Measurements from ENCODE around the gene ELAVL4.

The ELAVL4 gene

GRCh38 chr1:50091068-50091467, 17.7 kb upstream of the ELAVL4 start:
- H3K4me3 ChIP-seq (ENCODE audit: low read depth, low read length) = no peak overlapping the region
- DNase-seq (ENCODE audit: low read depth) = no peak
- TF ChIP-seq, protein P1, sequence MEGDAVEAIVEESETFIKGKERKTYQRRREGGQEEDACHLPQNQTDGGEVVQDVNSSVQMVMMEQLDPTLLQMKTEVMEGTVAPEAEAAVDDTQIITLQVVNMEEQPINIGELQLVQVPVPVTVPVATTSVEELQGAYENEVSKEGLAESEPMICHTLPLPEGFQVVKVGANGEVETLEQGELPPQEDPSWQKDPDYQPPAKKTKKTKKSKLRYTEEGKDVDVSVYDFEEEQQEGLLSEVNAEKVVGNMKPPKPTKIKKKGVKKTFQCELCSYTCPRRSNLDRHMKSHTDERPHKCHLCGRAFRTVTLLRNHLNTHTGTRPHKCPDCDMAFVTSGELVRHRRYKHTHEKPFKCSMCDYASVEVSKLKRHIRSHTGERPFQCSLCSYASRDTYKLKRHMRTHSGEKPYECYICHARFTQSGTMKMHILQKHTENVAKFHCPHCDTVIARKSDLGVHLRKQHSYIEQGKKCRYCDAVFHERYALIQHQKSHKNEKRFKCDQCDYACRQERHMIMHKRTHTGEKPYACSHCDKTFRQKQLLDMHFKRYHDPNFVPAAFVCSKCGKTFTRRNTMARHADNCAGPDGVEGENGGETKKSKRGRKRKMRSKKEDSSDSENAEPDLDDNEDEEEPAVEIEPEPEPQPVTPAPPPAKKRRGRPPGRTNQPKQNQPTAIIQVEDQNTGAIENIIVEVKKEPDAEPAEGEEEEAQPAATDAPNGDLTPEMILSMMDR (IDR thresholded peaks at IDR 0.05; ENCODE audit: insufficient read depth, low read depth, low read length, missing control alignments) = no peak

DNA sequence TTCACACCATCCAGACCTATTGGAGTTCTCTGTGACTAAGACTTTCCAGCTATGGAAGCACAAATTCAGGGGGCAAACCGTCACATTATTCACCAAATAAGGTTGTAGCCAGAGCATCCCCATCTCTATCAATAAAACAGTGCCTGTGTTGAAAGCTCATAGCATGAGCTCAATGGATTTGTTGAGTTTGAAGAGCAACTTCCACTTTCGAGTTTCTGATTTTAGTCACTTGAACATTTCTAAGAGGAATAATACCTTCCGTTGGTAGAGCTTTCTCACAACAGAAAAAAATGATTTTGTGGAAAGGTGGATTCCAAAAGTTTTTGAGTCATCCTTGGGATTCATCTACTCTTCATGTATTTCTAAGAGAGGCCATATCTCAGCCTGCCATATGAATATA, 13.0 kb upstream of the ELAVL4 start:
- H3K4me3 ChIP-seq (ENCODE audit: low read depth, low read length) = no peak overlapping the region
- DNase-seq (ENCODE audit: low read depth) = no peak
- TF ChIP-seq, protein P1 (IDR thresholded peaks at IDR 0.05; ENCODE audit: insufficient read depth, low read depth, low read length, missing control alignments) = no peak

DNA sequence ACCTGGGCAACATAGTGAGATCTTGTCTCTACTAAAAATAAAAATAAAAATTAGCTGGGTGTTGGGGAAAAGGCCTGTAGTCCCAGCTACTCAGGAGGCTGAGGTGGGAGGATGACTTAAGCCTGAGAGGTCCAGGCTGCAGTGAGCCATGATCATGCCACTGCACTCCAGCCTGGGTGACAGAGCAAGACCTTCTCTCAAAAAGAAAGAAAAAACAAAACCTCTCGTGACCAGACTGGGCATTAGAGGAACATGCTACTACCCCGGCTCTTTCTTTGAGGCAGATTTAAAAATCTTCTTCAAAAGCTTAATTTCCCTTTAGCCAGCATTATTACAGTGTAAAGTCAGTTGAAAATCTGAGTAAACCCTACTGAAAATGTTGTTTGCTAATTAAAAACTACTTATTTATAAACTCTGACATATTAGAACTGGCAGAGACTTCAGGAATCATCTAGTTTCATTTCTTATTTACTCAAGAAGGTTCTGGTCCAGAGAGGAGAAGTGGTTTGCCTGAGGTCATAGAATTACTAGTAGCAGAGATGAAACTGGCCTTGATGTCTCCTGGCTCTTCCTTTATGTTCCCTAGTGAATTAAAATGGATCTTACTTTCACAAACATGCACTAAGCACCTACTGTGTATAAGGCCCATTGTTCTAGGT, 11.6 kb upstream of the ELAVL4 start:
- H3K4me3 ChIP-seq (ENCODE audit: low read depth, low read length) = no peak overlapping the region
- TF ChIP-seq, protein P1 (IDR thresholded peaks at IDR 0.05; ENCODE audit: insufficient read depth, low read depth, low read length, missing control alignments) = no peak
- no peak for DNase-seq (ENCODE audit: low read depth)

DNA sequence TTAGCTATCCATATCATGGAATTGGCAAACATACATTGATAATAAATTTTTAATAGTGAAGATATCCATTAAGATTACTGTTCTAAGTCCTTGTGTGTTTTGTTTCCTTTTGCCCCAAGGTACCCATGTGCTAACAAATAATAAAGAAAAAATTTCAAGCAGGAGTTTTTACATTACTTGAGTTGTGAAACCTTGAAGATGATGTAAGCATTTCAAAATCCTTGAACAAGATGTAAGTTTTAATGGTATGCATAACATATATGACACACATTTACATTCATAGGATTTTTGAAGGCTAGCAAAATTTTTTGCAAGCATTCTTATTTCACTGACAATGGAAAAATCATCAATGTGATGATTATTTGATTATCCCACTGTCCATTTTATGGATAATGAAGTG, 10.9 kb upstream of the ELAVL4 start:
- TF ChIP-seq, protein P1 (IDR thresholded peaks at IDR 0.05; ENCODE audit: insufficient read depth, low read depth, low read length, missing control alignments) = no peak
- no peak overlapping the region for H3K4me3 ChIP-seq (ENCODE audit: low read depth, low read length)
- DNase-seq (ENCODE audit: low read depth) = no peak

DNA sequence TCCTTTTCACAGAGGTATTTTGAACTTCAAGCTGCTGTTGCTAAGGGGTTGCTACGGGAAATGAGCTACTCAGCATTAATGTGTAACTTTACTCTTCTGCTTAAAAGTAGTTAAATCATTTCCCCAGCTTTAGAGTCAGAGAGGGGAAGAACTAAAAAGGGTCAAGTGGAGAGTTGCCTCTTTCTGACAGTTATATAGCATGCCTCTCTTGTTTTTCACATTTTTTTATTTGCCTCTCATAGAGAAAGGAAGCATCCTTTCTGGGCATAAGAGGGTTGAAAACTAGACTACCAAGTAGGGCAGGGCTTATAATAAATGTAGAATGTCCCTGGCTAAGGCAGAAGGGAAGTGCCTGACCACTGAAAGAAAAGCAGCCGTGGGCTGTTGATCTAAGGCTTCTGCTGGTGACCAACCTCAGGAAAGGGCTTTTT, 10.1 kb upstream of the ELAVL4 start:
- DNase-seq (ENCODE audit: low read depth) = no peak
- H3K4me3 ChIP-seq (ENCODE audit: low read depth, low read length) = no peak overlapping the region
- TF ChIP-seq, protein P1 (IDR thresholded peaks at IDR 0.05; ENCODE audit: insufficient read depth, low read depth, low read length, missing control alignments) = no peak

DNA sequence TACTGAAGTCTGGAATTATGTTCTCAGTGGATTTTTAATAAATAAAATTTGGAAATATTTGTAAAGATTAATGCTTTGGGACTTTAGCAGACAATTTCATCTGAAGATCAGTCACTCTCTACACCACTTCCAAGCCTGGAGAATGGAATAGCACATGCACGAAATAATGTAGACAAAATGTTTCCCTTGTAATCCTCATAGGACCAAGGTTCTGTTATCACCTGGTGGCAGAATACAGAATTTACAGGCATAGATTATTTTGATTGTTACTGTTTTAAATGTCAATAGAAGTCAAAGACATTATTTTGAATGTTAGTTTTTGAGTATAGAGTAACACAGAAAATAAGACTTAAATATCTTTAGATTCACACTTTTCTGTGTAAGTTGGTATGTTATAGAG, 9.1 kb upstream of the ELAVL4 start:
- TF ChIP-seq, protein P1 (IDR thresholded peaks at IDR 0.05; ENCODE audit: insufficient read depth, low read depth, low read length, missing control alignments) = no peak
- DNase-seq (ENCODE audit: low read depth) = no peak
- H3K4me3 ChIP-seq (ENCODE audit: low read depth, low read length) = no peak overlapping the region

- TF ChIP-seq, protein P1 (IDR thresholded peaks at IDR 0.05; ENCODE audit: insufficient read depth, low read depth, low read length, missing control alignments) = no peak
- DNase-seq (ENCODE audit: low read depth) = no peak
- no peak overlapping the region for H3K4me3 ChIP-seq (ENCODE audit: low read depth, low read length)
Observed at GRCh38 chr1:50103615-50104081, 5.1 kb upstream of the ELAVL4 start.
